ENCODE data around the gene CCDC85C.

The CCDC85C gene

DNA sequence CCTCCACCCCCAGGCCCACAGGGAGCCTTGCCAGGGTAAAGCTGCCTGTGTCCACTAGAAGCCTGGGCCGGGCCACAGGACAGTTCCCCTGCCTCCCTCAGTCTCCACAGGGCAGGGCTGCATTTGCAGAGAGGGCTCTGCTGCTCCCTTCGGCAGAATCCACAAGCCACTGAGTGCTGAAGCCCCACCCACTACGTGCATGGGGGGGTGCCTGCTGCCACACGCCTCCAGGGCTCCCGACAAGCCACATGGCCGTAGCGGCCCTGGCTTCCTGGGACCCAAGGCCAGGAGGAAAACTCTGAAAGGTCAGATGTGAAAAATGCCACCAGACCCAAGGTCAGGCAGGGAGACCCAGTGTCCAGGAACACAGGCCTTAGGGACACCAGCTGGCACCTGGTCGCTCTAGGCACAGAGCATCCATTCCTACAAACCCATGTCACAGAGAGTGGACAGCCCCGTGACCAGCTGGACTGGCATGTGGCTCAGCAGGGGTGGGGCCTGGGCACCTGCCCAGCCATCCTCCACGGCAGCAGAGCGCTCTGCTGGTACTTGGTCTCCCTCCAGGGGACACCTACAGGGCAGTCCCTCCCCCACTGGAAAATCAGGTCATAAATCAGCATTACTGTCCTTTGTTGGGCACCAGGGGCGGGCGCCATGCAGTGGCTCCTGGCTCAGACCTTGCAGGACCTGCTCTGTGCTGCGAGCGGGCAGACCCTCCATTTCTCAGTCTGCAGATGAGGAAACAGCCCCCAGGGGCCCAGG is 42.9 kb downstream of the CCDC85C start:
- no peak for DNase-seq (ENCODE audit: low read depth in 2 of 3, low spot score in 1 of 3)

- no peak for DNase-seq (ENCODE audit: low read depth in 2 of 3, low spot score in 1 of 3)
These were observed 43.6 kb downstream of the CCDC85C start for GRCh38 chr14:99560403-99560802.

GRCh38 chr14:99559286-99559990 is 44.6 kb downstream of the CCDC85C start:
- no peak for DNase-seq (ENCODE audit: low read depth in 2 of 3, low spot score in 1 of 3)

DNA sequence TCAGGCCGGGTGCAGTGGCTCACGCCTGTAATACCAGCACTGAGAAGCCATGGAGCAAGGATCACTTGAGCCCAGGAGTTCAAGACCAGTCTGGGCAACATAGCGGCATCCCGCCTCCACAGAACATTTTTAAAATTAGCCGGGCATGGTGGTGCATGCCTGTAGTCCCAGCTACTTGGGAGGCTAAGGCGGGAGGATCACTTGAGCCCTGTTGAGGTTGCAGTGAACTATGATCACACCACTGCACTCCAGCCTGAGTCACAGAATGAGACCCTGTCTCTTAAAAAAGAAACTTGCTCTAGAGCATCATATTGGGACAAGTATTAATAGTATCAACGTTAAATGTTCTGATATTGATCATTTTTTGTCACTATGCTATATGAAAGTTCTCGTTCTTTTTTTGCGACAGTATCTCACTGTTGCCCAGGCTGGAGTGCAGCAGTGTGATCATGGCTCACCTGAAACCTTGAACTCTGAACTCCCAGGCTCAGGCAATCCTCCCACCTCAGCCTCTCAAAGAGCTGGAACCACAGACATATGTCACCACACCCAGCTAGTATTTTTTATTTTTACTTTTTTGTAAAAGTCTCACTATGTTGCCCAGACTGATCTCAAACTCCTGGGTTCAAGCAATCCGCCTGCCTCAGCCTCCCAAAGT is 47.7 kb downstream of the CCDC85C start:
- DNase-seq (ENCODE audit: low read depth in 2 of 3, low spot score in 1 of 3): no peak

DNA sequence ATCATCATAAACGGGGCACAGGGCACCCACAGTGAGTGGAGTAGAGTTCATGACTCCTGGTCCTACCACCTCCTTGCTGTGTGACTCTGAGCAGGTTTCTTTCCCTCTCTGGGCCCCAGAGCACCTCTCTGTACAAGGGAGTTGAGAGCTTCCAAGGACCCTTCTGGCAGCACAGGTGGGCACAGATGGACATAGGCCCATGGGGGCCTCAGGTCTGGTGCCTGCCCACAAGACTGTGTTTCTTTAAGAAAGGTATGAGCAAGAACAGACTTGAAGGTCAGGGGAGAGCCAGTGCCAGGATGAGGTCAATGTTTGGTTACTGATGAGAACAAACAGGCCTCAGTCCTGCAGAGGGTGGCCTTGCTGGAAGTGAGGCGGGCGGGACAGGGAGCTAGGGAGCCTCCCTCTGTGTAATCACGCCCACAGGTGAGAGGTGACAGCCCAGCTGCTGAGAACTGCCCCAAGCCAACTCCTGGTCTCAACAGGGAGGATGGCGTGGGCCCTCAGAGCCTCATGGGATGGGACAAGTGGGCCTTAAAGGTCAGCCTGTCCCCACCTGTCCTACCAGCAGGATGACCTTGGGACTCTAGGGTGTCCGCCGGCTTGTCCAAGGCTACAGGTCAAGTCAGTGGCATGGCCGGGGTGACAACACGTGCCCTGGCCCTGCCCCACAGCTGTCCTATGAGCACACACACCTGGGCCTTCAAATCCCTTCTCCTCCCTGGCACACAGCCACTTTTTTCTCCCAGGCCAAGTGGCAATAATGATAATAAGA is 49.1 kb downstream of the CCDC85C start:
- DNase-seq (ENCODE audit: low read depth in 2 of 3, low spot score in 1 of 3): no peak

DNA sequence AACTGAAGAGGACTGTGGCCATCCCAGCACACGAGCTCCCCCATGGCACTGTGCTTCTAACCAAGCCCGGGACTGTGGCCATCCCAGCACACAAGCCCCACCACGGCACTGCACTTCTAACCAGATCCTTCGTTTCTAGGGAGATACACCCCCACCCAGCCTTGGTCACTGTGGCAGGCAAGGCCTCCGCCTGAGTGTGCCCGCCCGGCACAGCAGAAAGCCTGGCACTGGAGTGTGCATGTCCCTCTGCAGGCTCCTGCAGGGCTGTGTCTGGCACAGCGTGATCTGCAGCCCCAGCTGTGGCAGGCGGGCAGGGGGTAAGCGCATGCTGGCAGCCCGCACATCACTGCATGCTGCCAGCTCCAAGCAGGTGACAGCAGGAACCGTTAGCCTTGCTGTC is 49.8 kb downstream of the CCDC85C start:
- no peak for DNase-seq (ENCODE audit: low read depth in 2 of 3, low spot score in 1 of 3)

- DNase-seq (ENCODE audit: low read depth in 2 of 3, low spot score in 1 of 3): no peak
These were observed 51.3 kb downstream of the CCDC85C start for GRCh38 chr14:99552572-99553216.

DNA sequence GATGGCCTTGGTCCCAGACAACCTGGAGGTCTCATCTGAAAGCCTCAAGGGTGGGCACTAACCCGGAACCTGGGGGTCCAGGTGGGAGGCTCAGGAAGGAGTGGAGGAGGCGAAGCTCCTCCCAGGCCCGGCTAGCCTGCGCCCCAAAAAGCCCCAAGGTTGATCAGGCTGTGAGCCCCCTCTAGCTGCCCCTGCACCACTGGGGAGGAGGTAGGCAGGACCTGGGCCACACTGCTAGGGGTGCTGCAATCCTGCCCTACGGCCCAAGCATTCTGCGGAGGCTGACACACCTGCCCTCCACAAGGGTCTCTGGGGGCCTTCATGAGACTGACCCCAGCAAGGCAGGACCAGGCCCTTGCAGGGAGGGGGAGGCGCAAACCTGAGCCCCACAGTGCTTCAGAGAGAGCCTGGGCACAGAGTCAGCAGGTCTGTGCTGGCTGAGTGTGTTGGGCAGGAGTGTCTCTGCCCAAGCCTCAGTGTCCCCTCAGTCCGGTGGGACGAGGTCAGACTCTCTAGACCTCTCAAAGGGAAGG is 51.9 kb downstream of the CCDC85C start:
- DNase-seq (ENCODE audit: low read depth in 2 of 3, low spot score in 1 of 3): no peak

DNA sequence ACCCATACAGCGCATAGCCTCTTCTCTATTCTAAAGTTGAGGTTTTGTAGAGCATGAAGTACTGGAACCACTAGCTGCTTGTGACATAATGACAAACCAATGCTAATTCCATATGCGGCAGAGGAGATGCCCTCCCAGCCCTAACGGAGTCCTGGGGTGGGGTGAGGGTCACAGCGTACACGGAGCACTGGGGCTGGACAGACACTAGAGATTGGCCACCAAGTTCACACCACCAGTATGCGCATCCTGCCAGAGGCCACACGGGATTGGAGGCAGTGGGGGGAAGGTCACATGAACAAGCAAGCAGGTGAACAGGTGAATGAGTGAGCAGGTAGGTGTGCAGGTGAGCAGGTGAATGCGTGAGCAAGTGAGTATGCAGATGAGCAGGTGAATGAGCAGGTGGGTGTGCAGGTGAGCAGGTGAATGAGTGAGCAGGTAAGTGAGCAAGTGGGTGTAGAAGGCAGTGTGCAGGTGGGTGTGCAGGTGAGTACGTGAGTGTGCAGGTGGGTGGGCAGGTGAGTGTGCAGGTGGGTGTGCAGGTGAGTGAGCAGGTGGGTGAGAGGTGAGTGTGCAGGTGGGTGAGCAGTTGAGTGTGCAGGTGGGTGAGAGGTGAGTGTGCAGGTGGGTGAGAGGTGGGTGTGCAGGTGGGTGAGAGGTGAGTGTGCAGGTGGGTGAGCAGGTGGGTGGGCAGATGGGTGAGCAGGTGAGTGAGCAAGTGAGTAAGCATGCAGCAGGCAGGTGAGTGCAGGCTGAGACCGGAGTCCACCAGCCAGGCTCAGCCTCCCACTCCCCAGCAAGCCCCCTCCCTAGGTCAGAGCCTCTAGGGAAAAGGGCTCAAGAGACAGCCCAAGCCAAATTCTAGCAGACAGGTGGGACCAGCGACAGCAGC is 52.7 kb downstream of the CCDC85C start:
- DNase-seq (ENCODE audit: low read depth in 2 of 3, low spot score in 1 of 3): no peak

- DNase-seq (ENCODE audit: low read depth in 2 of 3, low spot score in 1 of 3): no peak
These were observed 53.5 kb downstream of the CCDC85C start for GRCh38 chr14:99550387-99550992.

- no peak for DNase-seq (ENCODE audit: low read depth in 2 of 3, low spot score in 1 of 3)
These were observed 54.3 kb downstream of the CCDC85C start for GRCh38 chr14:99549684-99550083.

GRCh38 chr14:99548871-99549515 is 55.0 kb downstream of the CCDC85C start:
- DNase-seq (ENCODE audit: low read depth in 2 of 3, low spot score in 1 of 3): no peak

DNA sequence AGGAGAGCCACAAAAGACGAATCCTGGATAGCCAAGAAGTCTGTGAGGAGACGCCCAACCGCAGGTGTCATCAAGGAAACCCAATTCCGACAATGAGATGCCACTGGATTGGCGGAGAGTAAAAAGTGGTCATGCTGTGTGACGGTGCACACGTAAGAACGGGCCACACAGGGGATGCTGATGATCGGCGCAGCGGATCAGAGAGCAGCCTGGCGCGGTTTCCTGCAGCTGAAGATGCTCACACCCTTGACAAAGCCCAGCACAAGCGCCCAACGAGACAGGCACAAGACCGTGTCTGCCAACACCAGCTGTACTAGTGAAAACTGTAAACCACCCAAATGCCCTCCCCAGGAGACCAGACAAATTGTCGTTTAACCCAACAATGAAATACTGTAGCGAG is 55.8 kb downstream of the CCDC85C start:
- DNase-seq (ENCODE audit: low read depth in 2 of 3, low spot score in 1 of 3): no peak

DNA sequence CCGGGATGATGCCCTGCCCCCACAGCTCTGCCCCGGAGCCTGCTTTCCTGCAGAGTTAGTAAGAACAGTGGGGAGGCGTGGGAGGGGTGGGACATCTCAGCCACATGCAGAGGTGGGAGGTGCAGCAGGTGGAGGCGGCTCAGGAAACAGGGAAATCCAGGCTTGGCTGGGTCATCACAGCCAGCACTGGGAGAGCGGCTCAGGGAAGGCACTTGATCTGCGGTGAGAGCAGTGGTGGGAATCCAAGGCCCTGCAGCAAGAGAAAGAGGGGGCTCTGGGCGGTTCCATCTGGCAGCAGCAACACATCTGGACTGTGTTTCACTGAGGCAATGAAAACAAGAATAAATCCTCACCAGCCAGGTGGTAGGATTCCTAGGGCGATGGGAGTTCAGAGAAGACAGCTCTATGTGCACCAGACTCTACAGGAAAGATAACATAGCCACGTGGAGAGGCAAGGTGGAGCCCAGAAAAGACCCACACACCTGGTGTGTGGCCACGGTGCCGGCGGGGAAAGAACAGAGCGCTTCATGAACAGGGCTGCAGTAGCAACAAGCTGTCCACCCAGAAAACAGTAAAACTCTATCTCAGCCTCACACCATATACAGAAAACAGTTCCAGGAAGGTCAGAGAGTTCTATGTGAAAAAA is 57.6 kb downstream of the CCDC85C start:
- DNase-seq (ENCODE audit: low read depth in 2 of 3, low spot score in 1 of 3): no peak

GRCh38 chr14:99545586-99545985 is 58.4 kb downstream of the CCDC85C start:
- DNase-seq (ENCODE audit: low read depth in 2 of 3, low spot score in 1 of 3): no peak

DNA sequence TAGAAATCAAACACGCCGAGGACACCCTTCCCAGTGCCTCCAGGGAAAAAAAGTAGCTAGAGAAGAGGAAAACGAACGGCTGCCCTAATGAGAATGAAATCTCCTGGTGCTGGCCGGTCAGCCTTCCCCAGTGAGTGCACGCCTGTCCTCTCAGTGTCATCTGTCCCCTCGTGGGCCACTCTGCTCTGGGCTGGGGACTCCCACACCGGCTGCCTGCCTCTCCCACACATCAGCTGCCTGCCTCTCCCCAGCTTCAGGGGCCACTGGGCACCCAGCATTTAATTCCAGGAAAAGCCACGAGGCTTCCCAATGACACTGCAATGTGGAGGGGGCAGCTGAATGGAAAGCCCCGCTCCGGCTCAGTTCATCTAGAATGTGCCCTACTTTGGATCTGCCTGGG is 59.0 kb downstream of the CCDC85C start:
- no peak for DNase-seq (ENCODE audit: low read depth in 2 of 3, low spot score in 1 of 3)

DNA sequence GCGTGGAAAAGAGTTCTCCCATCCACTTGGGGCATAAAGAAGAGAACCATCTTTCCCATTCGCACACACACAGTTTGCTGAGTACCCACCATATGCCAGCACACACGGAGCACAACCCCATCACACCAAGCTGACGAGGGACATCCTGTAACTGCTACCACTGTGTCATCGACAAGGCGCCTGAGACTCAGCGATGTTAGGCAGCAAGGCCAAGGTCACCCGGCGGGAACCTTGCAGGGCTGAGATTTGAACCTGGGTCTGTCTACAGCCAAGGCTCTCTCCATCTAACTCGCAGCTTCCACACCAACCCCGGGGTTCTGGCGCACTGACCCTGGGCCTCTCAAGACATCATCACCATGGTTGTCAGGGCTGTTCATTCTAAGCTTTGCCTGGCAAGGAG is 60.0 kb downstream of the CCDC85C start:
- DNase-seq (ENCODE audit: low read depth in 2 of 3, low spot score in 1 of 3): no peak

- no peak for DNase-seq (ENCODE audit: low read depth in 2 of 3, low spot score in 1 of 3)
These were observed 60.6 kb downstream of the CCDC85C start for GRCh38 chr14:99543370-99543769.

Data from stimulated activated CD4-positive, alpha-beta T cell treated with anti-CD3 and anti-CD28 coated beads, Interleukin-12 subunit alpha, Interleukin-12 subunit beta, amount 100 ng/mL, for 48 hours (primary cell).